HL-60/S4 (cell line): ENCODE measurements around the gene KMT5B.

Experiments used
- in situ Hi-C: fragments of 300-500 bp; cut with MboI; formaldehyde crosslinking; loops from 2 replicates; pipeline ENCODE4 v1.14.3; 2022; ENCODE audit warnings: low sequenced_read_pairs

The KMT5B gene

DNA sequence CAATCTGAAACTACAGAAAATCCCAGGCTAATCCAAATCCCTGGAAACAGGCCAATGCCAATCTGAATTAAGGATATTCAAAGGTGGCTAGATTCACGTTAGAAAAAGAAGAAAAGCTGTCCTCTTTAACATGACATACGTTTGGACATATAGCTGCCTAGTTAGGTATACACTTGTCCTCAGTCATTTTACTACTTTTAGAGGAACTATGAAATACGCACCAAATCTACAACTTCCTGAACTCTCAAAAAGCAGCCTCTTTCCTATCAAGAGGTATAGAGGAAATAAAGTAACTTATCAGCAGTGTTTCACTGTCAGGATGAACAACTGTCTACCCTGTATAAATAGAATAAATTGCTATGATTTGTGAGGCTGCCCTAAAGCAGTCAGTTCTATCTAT, 24.0 kb downstream of the KMT5B start:
- in situ Hi-C loops, result no loop called here

DNA sequence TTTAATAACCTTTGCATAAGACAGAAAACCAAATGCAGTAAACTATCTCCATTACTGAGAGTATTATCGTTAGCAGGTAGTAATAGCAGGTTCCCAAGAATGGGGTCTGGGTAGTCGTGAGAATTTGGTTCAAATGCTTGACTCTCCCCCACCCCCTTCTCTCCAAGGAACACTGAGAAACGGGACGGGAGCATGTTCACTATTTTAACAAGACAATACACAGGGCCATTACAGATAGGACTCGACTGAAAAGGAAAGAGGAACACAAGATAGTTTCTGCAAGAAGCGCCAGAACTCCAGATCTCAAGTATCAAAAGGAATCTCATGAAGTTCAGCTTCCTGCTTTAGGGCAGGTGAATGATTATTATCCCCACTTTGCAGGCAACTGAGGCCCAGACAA, 27.0 kb downstream of the KMT5B start:
- in situ Hi-C loops, result no loop called here

DNA sequence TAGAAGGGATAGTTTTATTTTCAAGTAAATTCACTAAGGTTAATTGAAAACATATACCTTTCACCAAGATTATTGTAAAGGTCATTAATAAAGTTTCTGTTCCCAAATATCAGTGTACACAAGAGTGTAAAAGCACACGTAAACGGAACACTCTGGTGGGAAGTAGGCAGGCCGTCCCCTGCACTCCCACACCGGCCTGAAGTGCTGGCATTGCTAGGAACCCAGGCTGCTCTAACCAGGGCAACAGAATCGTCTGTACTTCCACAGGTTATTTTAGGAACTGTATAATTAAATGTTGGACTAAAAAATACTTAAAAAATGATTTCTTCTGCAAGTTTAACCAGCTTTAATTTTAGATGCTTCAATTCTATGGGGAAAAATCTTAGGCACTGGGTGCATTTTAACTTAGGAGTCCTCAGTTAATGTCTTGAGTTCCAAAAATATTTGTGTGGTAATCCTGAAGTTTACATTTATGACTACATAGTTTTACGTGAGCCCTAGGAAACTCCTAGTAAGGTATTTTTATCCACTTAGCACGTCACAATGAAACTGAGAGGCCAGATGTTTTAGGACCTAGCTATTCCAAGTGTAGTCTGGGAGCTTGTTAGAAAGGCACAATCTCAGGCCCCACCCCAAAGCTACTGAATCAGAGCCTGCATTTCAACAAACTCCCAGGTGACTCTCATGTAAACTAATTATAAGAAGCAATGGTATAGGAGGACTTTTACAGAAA, 31.2 kb downstream of the KMT5B start:
- in situ Hi-C loops, result no loop called here

DNA sequence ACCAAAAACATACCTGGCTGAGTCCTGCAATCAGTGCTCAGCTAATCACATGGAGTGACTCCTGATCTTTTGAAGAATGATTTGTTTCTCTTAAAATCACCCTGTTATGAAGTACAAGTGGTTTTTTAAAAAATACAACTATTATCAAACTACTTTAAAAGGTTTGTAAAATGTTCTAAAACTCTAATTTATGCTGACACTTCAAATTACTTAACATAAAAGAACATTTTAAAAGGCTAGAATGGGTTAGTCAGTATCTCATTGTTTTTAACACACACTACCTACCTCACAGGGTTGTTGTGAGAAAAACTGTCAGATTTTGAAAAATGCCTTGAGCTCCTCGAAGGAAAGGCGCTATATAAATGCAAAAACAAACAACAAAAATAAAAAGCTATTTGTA, 33.2 kb downstream of the KMT5B start:
- in situ Hi-C loops, result no loop called here

DNA sequence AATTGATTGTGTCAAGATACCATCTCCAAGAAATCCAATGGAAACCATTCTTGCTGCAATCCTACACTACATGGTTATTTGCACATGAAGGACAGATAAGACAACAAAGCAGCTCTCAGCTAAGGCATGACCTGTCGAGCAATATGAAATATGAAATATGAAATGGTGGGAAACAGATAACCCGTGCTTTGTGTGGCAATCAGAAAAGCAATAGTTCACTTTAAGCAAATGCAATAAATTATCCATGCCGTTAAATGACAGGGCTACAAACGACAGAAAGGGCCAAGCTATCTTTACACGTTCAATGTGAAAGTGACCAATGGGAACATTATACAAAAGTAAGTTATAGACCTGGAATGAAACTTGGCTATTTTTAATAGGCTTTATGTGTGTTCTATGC, 35.2 kb downstream of the KMT5B start:
- in situ Hi-C loops, result no loop called here

DNA sequence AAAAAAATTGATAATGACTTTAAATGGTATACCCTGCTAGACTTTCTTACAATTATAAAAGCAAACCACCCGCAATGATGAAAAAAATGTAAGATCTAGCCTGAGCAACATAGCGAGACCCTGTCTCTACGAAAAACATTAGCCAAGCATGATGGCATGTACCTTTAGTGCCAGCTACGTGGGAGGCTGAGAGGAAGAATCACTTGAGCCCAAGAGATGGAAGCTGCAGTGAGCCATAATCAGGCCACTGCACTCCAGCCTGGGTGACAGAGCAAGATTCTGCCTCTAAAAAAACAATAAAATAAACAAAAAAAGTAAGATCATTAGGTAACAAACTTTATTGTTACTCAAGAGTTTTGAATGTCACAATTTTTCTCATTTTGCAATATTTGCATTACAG, 39.2 kb downstream of the KMT5B start:
- in situ Hi-C loops, result no loop called here

DNA sequence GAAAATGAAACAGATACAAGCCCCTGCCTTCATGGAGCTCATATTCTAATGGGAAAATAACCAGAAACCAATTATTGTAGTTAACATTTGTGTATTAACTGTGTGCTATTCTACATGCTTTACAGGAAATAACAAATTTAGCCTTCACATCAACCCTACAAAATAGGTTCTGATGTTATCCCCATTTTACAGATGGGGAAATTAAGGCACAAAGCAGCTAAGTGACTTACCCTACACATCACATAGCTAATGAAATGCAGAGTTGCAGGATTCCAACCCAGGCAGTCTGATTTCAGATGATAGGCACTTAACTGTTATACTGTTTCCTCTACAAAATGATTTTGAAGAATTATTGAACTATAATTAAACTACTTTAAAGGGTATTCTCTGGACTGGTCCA, 43.7 kb downstream of the KMT5B start:
- in situ Hi-C loops, result no loop called here

DNA sequence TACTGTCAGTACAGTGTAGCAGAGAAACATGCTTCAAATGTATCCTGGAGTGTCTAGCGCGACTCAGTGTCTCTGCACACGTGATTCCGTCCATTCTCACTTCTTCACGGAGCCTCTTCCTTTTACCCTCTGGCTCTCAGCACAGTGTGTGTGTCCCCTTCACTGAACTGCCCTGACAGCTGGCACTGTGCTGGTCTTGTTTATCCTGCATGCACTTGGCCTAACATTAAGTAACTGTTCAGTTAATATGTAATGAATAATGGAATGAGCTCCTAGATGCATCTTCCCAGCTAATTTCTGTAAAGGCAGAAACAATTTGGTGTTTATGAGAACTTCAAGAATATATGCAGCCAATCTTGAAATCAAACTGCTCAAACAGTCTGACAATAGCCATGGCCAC, 44.4 kb downstream of the KMT5B start:
- in situ Hi-C loops, result no loop called here

DNA sequence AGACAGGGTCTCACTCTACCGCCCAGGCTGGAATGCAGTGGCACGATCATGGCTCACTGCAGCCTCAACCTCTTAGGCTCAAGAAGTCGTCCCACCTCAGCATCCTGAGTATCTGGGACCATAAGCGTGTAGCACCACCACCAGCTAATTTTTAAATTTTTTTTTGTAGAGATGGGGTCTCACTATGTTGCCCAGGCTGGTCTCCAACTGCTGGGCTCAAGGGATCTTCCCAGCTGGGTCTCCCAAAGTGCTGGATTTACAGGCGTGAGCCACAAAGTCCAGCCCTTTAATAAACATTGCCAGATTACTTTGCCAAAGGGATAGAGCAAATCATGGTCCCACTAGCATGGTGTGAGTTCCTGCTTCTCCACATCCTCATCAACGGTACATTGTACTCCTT, 45.6 kb downstream of the KMT5B start:
- in situ Hi-C loops, result no loop called here

DNA sequence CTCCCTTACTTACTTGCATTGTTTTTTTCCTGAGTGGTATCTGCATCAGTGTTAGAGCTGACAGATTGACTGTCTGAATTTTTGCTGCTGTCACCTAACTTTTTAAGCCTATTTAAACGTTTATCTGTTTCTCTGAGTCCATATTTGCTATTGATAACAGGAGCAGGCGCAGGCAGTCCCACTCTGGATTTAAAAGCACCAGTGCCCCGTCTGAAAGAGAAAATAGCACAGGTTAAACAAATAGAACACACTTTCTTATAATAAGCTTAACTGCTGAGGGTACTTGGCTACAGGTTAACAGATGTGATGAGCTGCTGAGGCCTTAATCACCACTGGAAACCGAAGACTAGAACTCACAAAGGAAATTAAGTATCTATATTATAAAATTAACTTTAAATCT, 46.1 kb downstream of the KMT5B start:
- in situ Hi-C loops, result no loop called here

DNA sequence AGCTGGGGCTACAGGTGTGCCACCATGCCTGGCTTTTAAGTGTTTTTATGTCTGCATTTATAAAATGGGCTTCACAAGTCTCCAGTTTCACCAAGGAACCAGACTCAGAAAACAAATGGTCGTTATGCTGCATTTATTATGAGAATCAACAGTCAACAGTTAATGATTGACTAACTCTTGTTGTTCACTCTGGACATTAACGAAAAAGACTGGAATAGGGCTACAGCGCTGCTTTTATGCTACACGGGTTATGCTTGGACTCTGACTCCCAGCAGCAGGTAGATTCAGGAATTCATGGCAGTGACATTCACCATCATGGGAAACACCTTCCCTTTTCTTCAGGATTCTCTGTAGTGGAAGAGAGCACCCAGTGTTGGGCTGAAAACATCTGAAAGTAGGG, 47.5 kb downstream of the KMT5B start:
- in situ Hi-C loops, result no loop called here

DNA sequence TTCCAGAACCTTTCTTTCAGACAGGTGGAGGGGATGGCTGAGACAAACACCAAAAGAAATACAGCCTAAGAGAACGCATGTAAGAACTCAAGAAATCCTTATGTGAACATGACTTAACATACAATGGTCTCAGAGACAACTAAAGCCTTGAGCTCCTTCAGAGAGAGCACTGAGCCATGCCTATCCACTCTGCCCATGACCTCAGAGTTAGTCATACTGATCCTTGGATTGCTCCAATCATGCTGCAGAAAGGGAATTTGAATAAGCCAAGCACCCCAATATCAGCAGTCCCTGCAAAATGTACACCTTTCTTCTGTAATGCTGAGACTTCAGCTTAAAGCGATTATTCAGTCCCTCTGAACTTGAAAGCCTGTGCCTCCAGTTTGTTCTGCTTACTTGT, 48.7 kb downstream of the KMT5B start:
- in situ Hi-C loops, result no loop called here

DNA sequence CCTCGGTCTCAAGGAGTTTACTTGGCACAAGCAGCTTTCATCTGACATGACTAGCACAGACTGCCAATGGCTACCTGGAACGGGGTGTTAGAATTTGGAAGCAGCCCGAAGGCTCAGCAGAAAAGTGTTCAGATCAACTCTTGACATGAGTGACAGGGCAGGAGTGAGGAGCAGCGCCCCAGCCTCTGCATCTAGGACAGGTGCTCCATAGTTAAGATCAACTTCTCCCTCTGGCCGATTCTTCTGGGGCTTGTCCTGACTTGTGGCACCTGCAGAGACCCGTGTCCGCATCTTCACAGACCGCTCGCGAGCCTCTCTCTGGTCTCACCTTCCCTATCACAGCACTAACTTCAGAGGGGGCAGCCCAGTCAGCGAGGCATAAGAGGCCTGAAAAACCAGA, 49.4 kb downstream of the KMT5B start:
- in situ Hi-C loops, result no loop called here

DNA sequence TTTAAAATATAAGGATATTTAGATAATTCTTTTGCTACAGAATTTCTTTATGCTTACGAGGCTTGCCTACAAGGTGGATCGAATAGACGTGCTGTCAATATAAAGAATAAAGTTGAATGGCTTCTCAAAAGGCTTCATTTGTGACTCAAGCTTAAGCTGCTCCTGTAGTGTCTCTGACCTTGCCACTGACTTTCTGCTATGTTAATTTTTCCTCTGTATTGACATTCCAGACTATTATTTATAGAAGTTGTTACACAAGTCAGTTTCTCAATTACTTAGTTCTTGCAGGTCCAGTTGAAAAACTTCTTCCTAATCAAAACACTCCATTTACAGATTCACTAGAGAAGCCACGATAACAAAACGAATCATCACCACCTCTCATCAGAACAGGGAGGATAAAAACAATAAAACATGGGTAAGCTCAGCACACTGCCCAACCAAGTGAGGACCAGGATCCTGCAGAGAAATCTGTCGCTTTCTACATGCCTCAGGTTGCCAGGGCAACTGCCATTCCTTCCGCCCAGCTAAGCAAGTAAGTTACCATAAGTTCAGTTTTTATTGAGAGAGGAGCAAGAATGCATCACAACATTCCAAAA, 52.9 kb downstream of the KMT5B start:
- in situ Hi-C loops, result no loop called here

DNA sequence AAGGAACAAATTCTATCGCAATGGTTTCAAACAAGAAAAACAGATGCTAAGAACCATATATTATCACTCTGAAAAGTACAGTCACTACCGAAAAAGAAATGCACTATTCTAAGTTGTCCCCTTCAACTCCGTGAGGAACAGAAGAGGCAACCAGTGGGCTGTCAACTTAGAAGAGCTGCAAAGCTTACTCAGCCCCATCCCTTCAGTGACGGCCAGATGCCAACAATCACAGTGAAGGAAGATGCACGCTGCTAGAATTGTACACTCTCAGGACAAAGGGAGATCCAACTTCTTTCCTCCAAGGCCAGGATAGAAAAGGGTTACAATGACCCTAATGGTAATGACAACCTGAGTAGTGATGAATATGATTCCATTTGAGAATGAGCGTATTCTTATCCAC, 53.4 kb downstream of the KMT5B start:
- in situ Hi-C loops, result no loop called here

DNA sequence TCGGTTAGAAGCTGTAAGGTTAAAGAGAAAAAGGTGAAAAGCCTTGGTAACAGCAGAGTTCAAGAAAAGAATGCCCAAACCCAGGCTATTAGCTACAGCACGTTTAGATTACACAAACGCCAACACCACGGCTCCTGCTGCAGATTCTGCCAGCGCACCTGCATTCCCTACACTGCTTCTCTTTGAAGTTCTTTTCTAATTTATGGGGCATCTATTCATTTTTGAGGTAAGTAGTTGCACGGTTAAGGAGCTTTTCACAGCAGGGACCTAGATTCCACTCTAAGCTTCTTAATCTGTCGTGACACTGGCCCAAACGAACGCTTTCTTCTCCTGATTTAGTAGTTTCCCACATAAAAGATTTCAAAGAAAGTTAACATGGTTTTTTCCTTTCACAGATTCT, 53.9 kb downstream of the KMT5B start:
- in situ Hi-C loops, result no loop called here

DNA sequence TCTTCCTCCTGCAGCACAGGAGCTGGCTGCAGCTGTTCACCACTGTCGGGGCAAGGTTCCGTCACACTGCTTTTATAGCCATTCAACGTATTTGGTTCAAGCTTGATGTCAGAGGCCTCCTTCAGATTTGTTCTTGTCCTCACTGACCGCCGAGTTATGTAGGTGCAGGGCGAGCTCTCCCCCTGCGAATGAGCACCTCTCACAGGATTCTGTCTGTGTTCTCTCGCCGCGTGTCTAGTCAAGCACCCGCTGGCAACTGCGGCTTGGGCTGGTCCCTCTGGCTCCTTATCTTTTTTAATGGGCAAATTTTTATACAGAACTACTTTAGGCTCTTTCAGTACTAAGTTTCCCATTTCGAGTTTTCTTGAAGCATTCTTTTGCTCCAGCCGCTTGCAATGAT, 54.5 kb downstream of the KMT5B start:
- in situ Hi-C loops, result no loop called here

DNA sequence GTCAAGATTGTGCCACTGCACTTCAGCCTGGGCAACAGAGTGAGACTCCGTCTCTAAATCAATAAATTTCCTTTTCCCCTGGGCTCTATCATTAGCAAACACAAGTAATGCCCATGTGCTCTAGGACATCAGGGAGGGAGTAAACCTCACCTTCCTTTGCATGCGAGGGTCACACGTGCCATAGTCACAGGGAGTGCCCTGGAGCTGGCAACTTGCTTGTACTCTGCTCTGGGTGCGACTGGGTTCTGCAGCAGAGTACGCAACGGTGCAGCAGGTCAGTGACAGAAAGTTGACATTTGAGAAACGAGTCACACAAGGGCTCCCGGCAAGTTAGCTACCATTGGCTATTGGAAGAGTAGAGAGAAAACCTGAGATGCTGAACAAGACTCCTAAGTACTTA, 59.4 kb downstream of the KMT5B start:
- in situ Hi-C loops, result no loop called here

DNA sequence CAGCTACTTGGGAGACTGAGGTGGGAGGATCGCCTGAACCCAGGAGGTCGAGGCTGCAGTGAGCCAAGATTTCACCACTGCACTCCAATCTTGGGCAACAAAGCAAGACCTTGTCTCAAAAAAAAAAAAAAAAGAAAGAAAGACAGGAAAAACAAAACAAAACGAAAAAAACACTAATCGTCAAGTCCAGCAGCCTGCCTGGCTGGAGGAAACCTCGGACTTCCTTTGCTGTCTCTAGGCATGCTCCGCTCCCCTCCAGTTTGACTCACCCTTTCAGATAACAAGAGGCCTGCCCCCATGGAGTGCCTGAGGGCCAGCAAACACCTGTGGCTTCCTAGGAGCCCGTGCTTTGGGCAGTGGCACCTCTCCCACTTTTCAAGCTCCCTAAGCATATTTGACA, 63.1 kb downstream of the KMT5B start:
- in situ Hi-C loops, result no loop called here

DNA sequence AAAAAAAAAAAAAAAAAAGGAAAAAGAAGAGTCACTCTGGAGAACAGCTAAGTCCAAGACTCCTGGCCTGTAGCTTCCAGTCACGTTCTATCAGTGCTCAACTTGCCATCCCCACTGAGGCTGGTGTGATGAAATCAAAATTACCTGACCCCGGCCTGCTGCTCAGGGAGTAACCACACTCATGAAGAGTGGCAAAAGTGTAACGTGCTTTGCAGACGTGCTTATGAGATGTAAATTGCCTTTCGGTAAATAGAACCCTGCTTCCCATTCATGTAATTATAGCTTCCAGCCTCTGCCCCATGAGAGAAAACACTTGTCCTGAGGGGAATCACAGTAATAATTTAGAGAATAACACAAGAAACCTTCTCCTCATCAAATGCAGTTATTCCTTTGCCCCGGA, 63.7 kb downstream of the KMT5B start:
- in situ Hi-C loops, result no loop called here

DNA sequence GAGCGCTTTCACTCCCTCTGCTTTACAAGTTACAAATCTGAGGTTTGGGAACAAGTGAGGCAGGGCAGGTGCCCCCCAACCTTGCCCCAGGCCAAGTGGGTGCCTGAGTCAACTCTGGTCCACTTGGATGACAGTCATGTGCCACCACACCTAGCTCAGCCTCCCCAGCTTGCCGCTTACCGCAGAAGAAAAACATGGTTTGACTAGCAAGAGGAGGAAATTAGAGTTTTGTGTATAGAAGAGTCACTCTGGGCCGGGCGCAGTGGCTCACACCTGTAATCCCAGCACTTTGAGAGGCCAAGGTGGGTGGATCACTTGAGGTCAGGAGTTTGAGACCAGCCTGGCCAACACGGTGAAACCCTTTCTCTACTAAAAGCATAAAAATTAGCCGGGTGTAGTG, 64.2 kb downstream of the KMT5B start:
- in situ Hi-C loops, result no loop called here

DNA sequence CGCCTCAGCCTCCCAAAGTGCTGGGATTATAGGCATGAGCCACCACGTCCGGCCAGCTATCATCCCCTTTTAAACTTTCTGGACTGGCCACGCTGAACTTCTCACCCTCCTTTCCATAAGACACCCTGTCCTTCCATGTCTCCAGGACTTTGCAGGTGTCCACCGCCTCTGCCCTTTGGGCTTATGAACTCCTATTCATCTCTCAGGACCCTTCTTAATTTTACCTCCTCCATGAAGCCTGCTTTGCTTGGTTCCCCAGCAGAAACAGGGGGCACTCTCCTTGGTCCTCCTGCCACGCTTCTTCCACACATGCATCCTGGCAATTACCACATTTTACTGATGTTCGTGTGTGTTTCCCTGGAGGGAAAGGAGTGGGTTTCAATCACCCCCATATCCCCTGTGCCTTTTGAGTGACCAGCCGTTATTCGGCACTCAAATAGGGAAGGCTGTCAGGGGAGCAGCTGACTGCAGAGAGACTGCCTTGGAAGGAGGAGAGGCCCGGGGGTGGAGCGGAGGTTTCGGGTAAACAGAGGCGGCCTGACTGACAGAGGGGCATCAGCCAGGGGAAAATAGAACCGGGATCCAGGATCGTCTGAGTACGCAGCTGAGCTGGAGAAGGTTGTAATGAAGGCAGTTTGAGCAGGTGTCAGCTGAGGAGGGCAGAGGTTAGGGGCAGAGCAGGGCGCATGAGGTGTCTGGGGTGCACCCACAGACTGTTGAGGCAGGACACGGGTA, 64.9 kb downstream of the KMT5B start:
- in situ Hi-C loops, result no loop called here
